Karpas-422 (cell line): Measurements from ENCODE around the gene C18orf63. TPM values are rescaled to one million over a fixed set of nuclear protein-coding genes. Genes with fewer than 3 reads are reported as not detected.
A peak's percentile ranks its signal among the peaks of the same experiment; 100 is the strongest.

ENCODE experiments used
- DNase-seq: peaks from one replicate; pipeline ENCODE4 v3.0.0-alpha.2; 2015
- H2AFZ ChIP-seq: fragments of 200-600 bp; sonication (generic); 2 replicates; pipeline ENCODE4 v1.6.1; 2014; ENCODE audit warnings: antibody characterized with exemption, low read length, mixed read lengths
- H3K27ac ChIP-seq: fragments of 200-600 bp; sonication (generic); 2 replicates; pipeline ENCODE4 v1.5.1; 2014; ENCODE audit warnings: mild to moderate bottlenecking, low read length, moderate library complexity
- H3K27me3 ChIP-seq: fragments of 200-600 bp; sonication (generic); 2 replicates; pipeline ENCODE4 v1.6.1; 2014; ENCODE audit warnings: low read length, mixed read lengths
- H3K36me3 ChIP-seq: fragments of 200-600 bp; sonication (generic); 2 replicates; pipeline ENCODE4 v1.6.1; 2014; ENCODE audit warnings: low read length, mixed read lengths; ENCODE audit not compliant: insufficient read depth
- H3K4me1 ChIP-seq: fragments of 200-600 bp; sonication (generic); 2 replicates; pipeline ENCODE4 v1.6.1; 2014; ENCODE audit warnings: mild to moderate bottlenecking, low read length, mixed read lengths
- H3K4me2 ChIP-seq: fragments of 200-600 bp; sonication (generic); 2 replicates; pipeline ENCODE4 v1.6.1; 2014; ENCODE audit warnings: low read length, low read depth, mild to moderate bottlenecking; ENCODE audit not compliant: poor library complexity, severe bottlenecking
- H3K4me3 ChIP-seq: fragments of 200-600 bp; sonication (generic); 2 replicates; pipeline ENCODE4 v1.5.1; 2014; ENCODE audit warnings: mild to moderate bottlenecking, antibody characterized with exemption, low read length, mixed read lengths
- H3K79me2 ChIP-seq: fragments of 200-600 bp; sonication (generic); 2 replicates; pipeline ENCODE4 v1.6.1; 2014; ENCODE audit warnings: mild to moderate bottlenecking, low read length, mixed read lengths
- H3K9ac ChIP-seq: fragments of 200-600 bp; sonication (generic); 2 replicates; pipeline ENCODE4 v1.6.0; 2014; ENCODE audit warnings: low read length
- H3K9me2 ChIP-seq: fragments of 200-600 bp; sonication (generic), shearing (Covaris generic); replicated peaks from 2 replicates; pipeline ENCODE4 v1.6.0; 2014; ENCODE audit warnings: mild to moderate bottlenecking, low read length, moderate library complexity; ENCODE audit not compliant: insufficient read depth
- H3K9me3 ChIP-seq: fragments of 300-700, 200-600 bp; sonication (generic); 2 replicates; pipeline ENCODE4 v1.6.1; 2014; ENCODE audit warnings: low read length, mixed read lengths
- H4K20me1 ChIP-seq: fragments of 200-600 bp; sonication (generic); 2 replicates; pipeline ENCODE4 v1.6.1; 2014; ENCODE audit warnings: mild to moderate bottlenecking, antibody characterized with exemption, low read length, low read depth; ENCODE audit not compliant: insufficient read depth
- total RNA-seq: library from RNA; depleted of rRNA; stranded (reverse); fragments of >200 nt; shearing (Covaris generic); gene quantifications from 2 replicates; pipeline ENCODE4 v1.2.3, GENCODE V29; 2014; ENCODE audit warnings: low replicate concordance

Gene C18orf63
- total RNA-seq, 1 experiment from 2014 or later, result not detected

DNA sequence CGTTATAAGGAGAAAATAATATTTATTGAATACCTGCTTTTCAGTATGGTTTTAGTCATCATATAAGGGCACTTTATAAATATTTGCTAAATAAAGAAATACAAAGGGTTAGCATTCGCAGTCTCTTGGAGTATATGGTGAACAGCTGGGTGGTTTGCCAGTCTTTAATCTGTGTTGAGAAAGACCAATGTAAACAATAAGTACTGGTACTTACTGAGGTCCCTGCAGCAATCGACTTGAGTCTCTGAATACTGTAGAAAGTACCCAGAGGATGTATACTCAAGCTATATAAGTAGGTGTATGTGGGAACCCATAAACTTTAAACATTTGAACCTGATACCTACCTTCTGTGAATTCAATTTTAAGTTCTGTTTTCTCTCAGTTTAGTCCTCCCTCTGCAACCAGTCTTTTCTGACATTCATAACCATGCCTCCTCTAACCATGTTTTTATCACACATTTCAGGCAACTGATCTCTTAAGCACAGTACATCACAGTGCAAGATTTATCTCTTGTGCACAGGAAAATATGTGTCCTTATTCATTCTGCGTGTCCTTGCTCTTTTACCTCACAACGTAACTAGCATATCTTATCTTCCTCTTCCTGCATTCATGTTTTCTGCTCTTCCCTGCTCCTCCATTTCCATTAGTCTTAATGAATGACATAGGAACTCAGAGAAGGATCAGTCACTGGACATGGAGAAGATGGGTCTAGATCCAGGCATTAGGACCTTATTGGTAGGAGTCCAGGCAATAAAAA lies 21.7 kb downstream of the C18orf63 start:
- Histone ChIP-seq H3K27ac (no peak overlapping the region), H3K9me3 (no peaks in the 10 kb centered on the region), H4K20me1 (no peaks in the 10 kb centered on the region), H3K79me2 (no peaks in the 10 kb centered on the region), H2AFZ (no peak overlapping the region), H3K9me2 (no peaks in the 10 kb centered on the region), H3K27me3 (no peaks in the 10 kb centered on the region), H3K4me2 (no peak overlapping the region), H3K4me3 (no peak overlapping the region), H3K4me1 (peaks cover 10% of the 10 kb centered on the region), H3K9ac (no peak overlapping the region), H3K36me3 (no peaks in the 10 kb centered on the region)
- no peak for DNase-seq

DNA sequence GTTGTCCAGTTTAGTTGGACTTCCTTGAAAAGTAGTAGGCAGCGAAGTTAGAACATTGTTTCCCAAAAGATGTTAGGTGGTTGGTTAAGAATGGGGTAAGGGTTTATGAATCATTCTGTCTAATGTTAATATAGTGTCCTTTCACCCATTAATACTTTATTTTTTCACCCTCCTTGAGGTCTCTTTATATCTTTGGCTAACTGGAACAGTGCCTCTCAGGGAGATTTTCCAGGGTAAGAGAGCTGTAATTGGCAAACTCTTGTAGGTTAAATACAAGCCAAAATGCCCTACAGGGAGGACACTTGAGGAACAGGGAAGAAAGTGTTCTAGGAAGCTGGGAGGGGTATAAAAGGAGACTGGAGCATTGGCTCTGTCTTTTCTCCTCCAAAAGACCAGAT lies 22.3 kb downstream of the C18orf63 start:
- no peaks in the 10 kb centered on the region for H3K79me2 ChIP-seq
- H3K27me3 ChIP-seq, result no peaks in the 10 kb centered on the region
- H3K36me3 ChIP-seq, result no peaks in the 10 kb centered on the region
- H3K4me3 ChIP-seq, result no peak overlapping the region
- no peak overlapping the region for H3K4me2 ChIP-seq
- no peak overlapping the region for H2AFZ ChIP-seq
- H3K4me1 ChIP-seq, result peaks cover 10% of the 10 kb centered on the region
- no peak overlapping the region for H3K27ac ChIP-seq
- H4K20me1 ChIP-seq, result no peaks in the 10 kb centered on the region
- H3K9me2 ChIP-seq, result no peaks in the 10 kb centered on the region
- H3K9me3 ChIP-seq, result no peaks in the 10 kb centered on the region
- no peak overlapping the region for H3K9ac ChIP-seq
- DNase-seq, result no peak

DNA sequence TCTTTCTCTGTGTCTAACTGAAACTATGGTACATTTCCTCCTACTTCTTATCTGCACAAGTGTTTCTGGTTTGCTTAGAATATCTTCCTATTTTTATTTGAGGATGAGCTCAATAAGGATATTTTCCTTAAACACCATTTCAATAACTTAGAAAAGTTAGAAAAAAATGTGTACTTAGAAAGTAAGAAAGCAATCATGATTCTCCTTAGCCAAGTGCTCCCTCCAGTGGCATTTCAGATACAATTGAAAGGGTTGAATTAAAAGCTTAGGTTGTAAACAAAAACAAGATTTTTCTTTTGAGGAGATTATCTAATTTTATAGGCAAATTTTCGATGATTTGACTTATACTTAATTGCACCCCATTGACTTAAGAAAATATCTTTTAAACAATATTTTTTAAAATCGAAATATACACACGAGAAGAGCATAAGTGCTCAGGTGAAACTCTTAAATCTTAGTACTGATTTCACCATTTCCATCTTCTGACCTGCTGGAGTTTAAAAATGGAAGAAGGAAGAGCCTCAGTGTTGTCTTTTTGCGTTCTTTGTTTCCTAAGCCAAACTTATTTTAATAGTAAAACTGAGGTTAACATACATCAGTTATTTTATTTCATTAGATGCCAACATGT lies 26.9 kb downstream of the C18orf63 start:
- Histone ChIP-seq H2AFZ (no peak overlapping the region), H3K4me2 (no peak overlapping the region), H3K9ac (no peak overlapping the region), H3K79me2 (no peaks in the 10 kb centered on the region), H3K4me3 (no peak overlapping the region), H3K36me3 (no peaks in the 10 kb centered on the region), H3K27ac (no peak overlapping the region), H3K27me3 (no peaks in the 10 kb centered on the region), H4K20me1 (no peaks in the 10 kb centered on the region), H3K9me3 (no peaks in the 10 kb centered on the region), H3K9me2 (no peaks in the 10 kb centered on the region), H3K4me1 (no peaks in the 10 kb centered on the region)
- peak; percentile 83 for DNase-seq

DNA sequence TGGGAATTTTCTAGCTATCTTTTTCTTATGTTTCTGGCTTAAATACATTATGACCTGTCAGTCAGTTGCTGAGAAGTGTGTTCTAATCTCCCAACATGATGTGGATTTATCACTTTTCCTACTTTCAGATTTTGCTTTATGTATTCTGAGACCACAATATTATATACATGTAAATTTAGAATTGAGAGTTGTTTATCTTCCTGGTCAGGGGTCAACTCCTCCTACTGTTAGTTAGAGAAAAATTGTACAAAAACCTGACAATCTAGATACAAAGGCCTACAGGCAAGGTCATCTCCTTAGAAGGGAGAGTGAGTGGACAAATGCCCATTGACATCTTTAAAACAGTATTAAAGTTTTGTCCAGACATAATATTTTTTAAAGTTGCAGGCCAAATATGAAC lies 30.6 kb downstream of the C18orf63 start:
- Histone ChIP-seq H3K4me1 (peaks cover 4% of the 10 kb centered on the region; the same call in 1 of the 2 replicates), H3K4me3 (no peak overlapping the region), H2AFZ (no peak overlapping the region), H3K4me2 (no peak overlapping the region), H3K9me2 (no peaks in the 10 kb centered on the region), H4K20me1 (no peaks in the 10 kb centered on the region), H3K27me3 (no peaks in the 10 kb centered on the region), H3K9ac (no peak overlapping the region), H3K9me3 (no peaks in the 10 kb centered on the region), H3K79me2 (no peaks in the 10 kb centered on the region), H3K27ac (no peak overlapping the region), H3K36me3 (no peaks in the 10 kb centered on the region)
- no peak for DNase-seq

DNA sequence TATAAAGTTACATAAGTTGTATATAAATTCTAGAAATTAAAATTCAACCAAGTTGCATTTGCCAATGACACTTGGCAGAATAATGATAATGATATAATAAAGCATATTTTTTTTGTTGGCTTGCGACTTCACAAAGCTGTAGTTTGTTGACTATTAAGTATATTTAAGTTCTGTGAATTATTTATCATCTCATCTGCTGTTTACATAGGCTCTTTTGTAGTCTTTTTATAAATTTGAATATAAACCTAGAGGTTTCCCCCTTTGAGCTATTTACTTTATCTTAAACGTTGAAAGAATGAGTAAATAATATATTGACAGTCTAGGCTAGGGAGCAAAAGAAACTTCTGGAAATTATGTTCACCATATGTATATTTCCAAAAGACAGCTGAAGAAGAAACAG lies 32.9 kb downstream of the C18orf63 start:
- DNase-seq, result no peak
- no peaks in the 10 kb centered on the region for H4K20me1 ChIP-seq
- H2AFZ ChIP-seq, result no peak overlapping the region
- no peak overlapping the region for H3K9ac ChIP-seq
- no peaks in the 10 kb centered on the region for H3K79me2 ChIP-seq
- H3K4me1 ChIP-seq, result peaks cover 4% of the 10 kb centered on the region; the same call in 1 of the 2 replicates
- no peak overlapping the region for H3K27ac ChIP-seq
- H3K36me3 ChIP-seq, result no peaks in the 10 kb centered on the region
- H3K27me3 ChIP-seq, result no peaks in the 10 kb centered on the region
- no peak overlapping the region for H3K4me2 ChIP-seq
- H3K9me3 ChIP-seq, result no peaks in the 10 kb centered on the region
- H3K9me2 ChIP-seq, result no peaks in the 10 kb centered on the region
- no peak overlapping the region for H3K4me3 ChIP-seq

DNA sequence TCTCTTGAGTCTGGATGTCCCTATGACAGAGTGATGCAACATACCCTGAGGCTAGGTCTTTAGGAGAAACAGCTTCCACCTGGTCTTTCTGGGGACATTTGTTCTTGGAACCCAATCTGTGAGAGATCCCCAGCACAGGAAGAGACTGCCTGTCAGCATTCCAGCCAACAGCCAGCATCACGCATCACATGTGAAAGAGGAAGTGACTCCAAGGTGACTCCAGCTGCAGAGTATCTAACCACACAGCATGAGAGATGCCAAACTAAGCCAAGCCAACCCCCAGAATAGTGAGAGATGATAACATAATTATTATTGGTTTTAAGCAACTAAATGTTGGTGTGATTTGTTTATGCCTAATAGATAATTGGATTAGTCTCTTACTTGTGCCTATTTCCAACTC lies 35.7 kb downstream of the C18orf63 start:
- Histone ChIP-seq H3K9me3 (no peaks in the 10 kb centered on the region), H3K27ac (no peak overlapping the region), H3K27me3 (no peaks in the 10 kb centered on the region), H3K9me2 (no peaks in the 10 kb centered on the region), H3K79me2 (no peaks in the 10 kb centered on the region), H3K4me2 (no peak overlapping the region), H4K20me1 (no peaks in the 10 kb centered on the region), H3K4me1 (peaks cover 4% of the 10 kb centered on the region), H3K4me3 (no peak overlapping the region), H2AFZ (no peak overlapping the region), H3K36me3 (no peaks in the 10 kb centered on the region), H3K9ac (no peak overlapping the region)
- peak; percentile 71 for DNase-seq

DNA sequence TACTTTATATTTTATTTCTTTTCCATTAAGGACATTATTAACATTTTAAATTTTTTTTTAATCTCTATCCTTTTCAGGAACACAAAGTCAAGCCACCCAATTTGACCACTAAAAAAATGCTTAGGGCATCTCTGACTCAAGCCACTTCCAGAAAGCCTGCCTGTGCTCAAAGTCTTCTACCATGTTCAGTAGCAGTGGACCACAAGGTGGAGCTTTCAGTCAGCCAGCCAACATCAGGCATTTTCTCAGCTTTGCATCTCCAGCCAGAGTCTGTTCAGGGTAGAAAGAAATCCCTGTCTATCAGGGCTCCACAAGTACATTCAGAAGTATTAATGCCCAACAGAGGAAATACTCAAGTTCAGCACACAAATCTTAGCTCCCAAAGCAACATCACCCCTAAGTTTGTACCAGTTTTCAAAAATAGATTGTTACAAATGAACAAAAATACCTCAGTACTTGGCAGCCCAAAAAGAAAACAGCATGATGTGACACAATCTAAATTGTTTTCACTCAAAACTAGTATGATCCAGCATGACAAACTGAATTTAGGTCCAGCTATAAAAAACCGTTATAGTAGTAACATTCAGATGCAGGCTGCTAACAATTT lies 37.6 kb downstream of the C18orf63 start:
- Histone ChIP-seq H3K9ac (no peak overlapping the region), H3K79me2 (no peaks in the 10 kb centered on the region), H2AFZ (no peak overlapping the region)

DNA sequence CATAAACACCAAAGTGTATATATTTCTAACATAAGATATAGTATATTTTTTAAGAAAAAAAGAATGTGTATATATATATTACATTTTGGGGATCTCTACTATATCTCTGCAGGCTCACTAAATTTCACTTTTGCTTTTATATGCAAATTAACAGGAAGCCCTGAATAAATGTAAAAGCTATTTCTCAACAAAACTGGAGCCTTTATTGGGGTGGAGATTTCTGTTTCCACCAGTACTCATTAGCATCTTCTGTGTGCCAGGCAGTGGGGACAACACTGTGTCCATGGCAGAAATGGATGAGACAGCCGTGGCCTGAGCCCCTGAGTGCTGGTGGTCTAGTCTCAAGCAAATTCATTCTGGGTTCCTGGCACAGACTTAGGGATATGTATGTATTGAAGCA lies 41.3 kb downstream of the C18orf63 start:
- H3K36me3 ChIP-seq, result no peaks in the 10 kb centered on the region
- no peaks in the 10 kb centered on the region for H3K9me2 ChIP-seq
- H3K9me3 ChIP-seq, result no peaks in the 10 kb centered on the region
- H3K27ac ChIP-seq, result no peak overlapping the region
- H4K20me1 ChIP-seq, result no peaks in the 10 kb centered on the region
- H3K9ac ChIP-seq, result 0 out of 2 replicates have a peak overlapping the region, but pooled peaks have one; percentile 15
- H3K27me3 ChIP-seq, result no peaks in the 10 kb centered on the region
- no peaks in the 10 kb centered on the region for H3K79me2 ChIP-seq
- H3K4me2 ChIP-seq, result peak overlapping the region; percentile 55
- H3K4me3 ChIP-seq, result peak overlapping the region; percentile 23; the same call in 1 of the 2 replicates
- H3K4me1 ChIP-seq, result peaks cover 8% of the 10 kb centered on the region
- DNase-seq, result peak; percentile 62
- peak overlapping the region; percentile 80; the same call in 1 of the 2 replicates for H2AFZ ChIP-seq

More for the DNA sequence above, 37.6 kb downstream of the C18orf63 start:
- Histone ChIP-seq H3K27me3 (no peaks in the 10 kb centered on the region), H4K20me1 (no peaks in the 10 kb centered on the region), H3K9me3 (no peaks in the 10 kb centered on the region), H3K4me2 (no peak overlapping the region), H3K9me2 (no peaks in the 10 kb centered on the region), H3K4me3 (no peak overlapping the region), H3K27ac (no peak overlapping the region), H3K36me3 (no peaks in the 10 kb centered on the region), H3K4me1 (peaks cover 8% of the 10 kb centered on the region)
- DNase-seq, result peak; percentile 83
